HG02759 (cell line): ENCODE measurements around the gene KAZN.

ENCODE experiments used
- ATAC-seq: cut with Tn5 transposase; IDR thresholded peaks from one replicate; pipeline ENCODE4 v1.9.1; 2021; ENCODE audit warnings: mild to moderate bottlenecking, moderate library complexity; ENCODE audit not compliant: unreplicated experiment

The KAZN gene

DNA sequence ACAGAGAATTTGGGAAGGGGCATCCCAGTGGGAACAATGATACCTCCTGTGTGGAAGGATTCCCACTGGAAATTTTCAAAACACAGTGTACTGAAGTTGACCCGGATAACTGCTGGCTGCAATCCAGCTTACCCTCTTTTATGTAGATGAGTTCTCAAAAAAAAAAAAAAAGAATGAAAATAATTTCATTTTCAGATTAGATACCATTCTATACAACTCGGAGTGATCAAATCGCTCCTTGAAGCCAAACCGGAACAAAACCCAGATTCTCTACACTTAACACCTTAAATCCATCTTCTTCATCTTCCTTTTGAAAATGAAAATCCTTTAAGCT is 69.1 kb downstream of the KAZN start:
- no peak for ATAC-seq

DNA sequence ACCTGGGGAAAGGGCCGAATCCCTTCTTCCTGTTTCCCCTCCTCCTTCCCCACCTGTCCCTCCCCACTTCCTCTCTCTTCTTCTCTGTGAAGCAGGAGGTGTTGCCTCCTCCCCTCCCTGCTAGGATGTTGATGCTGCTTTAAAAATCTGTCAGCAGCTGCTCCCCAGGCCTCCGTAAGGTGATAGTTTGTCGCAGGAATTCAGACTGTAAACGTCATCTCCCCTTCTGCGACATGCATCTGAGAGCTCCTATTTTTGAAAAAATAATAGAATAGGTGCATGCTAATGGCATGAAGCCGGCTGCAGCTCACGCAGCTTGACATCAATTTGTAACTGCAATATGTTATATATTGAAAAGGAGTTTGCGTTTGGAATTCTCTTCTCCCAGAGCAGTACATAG is 70.1 kb downstream of the KAZN start:
- ATAC-seq: no peak

DNA sequence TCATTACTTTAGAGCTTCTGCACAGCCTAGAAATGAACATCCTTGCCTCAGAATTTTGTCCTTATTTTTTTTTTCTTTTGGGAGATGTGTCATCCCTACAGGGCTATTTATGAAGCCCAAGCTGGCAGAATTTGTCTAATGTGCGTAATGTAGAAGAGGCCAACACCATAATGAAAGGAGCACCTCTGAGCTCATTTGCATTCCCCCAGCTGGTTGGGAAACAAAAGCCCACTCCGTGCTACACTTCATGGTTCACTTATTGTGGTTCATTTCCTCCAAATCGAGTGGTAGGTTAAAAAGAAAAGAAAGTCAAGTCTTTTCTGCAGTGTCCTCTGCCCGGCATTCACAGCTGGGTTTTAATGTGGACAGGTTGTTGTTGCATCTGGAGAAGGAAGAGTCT is 73.5 kb downstream of the KAZN start:
- ATAC-seq: no peak

DNA sequence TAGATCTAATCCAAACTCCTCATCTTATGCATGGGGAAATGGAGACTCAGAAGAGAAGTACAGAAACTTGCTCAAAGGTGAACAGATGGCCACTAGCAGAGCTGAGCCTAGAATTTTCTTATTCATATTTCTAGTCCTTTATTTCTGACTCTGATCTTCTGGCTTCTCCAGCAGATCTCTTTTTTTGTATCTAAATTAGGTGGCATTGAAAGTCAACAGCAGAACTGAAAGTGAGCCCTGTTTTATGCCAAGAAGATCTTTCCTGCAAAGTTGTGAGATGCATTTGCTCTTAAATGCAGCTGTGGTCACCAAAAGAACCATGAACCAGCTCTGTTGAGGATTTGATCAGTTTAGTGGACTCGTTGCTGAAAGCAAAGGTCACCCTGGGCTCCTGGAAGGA is 75.5 kb downstream of the KAZN start:
- ATAC-seq: no peak

DNA sequence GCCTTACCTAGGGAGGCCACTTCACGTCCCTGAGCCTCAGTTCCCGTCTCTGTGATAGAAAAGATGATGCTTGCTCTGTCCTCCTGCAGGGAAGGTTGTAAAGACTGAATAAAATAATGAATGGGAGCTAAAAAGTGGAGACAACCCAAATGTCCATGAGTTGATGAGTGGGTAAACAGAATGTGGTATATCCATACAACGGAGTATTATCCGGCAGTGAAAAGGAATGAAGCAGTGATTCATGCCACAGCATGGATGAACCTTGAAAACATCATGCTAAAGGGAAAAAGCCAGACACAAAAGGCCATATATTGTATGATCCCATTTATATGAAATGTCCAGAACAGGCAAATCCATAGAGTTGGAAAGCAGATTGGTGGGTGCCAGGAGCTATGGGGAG is 77.9 kb downstream of the KAZN start:
- no peak for ATAC-seq

DNA sequence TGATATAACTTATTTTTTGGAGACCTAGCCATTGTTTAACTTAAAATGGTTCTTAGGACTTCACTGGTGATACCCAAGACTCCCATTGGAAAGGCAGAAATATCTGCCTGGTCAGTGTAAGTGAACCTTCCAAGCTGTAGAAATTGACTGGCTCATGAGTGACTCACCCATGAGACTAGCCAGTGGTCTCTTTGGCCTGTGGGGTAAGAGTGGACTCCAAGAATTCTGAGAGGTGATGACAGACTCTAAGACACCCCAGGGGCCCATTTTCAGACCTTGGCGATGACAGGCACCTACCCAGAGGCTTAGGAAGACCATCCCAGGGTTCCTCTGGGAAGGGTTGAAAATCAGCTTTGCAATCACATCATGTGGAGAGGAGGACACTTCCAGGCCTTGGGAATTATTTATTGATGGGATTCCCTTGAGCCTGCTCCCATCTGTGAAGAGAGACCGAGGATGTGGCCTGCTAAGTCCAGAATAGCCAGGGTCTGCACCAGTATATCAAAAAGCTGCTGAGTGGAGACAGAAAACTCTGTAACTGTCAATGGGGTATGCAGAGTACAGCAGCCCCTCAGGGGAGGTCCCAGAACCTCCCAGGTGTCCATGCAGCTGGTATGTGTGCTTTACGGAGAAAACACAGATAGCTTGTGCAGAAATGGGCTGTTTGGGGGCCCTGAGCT is 78.9 kb downstream of the KAZN start:
- ATAC-seq: no peak

DNA sequence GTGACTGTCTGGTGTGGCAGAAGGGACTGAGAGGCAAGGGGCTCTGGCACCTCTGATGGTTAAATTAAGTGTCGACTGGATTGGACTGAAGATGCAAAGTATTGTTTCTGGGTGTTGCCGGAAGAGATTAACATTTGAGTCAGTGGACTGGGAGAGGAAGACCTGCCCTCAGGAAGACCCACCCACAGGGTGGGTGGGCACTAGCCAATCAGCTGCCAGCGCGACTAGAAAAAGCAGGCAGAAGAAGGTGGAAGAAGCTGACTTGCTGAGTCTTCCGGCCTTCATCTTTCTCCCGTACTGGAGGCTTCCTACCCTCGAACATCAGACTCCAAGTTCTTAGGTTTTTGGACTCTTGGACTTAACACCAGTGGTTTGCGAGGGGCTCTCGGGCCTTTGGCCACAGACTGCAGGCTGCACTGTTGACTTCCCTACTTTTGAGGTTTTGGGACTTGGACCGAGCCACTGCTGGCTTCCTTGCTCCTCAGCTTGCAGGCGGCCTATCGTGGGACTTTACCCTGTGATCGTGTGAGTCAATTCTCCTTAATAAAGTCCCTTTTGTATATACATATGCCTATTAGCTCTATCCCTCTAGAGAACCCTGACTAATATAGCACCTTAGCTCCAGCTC is 79.6 kb downstream of the KAZN start:
- no peak for ATAC-seq

DNA sequence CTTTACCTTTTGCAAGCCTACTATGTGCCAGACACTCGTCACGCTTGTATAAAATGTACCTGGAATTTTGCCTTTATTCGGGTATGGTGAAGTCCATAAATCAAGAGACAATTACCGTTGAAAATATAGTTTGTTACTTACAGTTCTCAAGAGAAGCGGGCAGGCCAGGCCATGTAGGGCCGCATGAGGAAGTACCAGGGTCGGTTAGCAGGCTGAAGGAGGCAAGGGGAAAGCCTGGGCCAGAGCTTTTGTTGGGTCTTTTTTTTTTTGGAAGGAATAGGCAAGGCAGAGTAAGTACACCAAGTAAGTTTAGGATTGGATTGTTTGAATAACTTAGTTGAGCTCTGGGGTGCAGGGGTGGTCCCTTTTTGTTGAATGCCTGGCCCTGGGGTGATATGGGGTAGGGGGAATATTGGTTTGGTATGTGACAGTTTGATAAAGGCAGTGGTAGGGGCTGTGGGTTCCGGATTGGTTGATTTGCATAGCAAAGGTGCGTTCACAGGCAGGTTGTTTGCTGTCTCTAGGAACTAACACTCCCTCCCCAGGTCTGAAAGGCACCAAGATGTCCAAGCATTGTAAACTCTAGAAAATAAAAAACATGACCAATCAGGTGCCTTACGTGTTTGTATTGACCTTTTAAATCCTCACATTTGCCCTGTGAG is 80.7 kb downstream of the KAZN start:
- ATAC-seq: no peak

DNA sequence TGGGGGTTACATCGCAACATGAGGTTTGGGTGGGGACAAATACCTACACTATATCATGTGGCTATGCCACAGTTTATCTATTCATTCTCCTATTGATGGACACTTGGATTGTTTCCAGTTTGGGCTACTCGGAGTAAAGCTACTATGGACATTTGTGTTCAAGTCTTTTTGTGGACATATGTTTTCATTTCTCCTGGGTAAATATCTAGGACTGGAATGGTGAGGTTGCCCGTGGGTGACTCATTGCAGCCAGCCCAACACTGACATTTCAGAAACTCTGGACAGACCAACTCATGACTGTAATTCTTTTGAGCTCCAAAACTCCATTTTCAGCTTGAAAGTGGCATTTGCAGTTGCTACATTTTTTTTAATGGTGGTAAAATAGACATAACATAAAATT is 82.7 kb downstream of the KAZN start:
- ATAC-seq: no peak

DNA sequence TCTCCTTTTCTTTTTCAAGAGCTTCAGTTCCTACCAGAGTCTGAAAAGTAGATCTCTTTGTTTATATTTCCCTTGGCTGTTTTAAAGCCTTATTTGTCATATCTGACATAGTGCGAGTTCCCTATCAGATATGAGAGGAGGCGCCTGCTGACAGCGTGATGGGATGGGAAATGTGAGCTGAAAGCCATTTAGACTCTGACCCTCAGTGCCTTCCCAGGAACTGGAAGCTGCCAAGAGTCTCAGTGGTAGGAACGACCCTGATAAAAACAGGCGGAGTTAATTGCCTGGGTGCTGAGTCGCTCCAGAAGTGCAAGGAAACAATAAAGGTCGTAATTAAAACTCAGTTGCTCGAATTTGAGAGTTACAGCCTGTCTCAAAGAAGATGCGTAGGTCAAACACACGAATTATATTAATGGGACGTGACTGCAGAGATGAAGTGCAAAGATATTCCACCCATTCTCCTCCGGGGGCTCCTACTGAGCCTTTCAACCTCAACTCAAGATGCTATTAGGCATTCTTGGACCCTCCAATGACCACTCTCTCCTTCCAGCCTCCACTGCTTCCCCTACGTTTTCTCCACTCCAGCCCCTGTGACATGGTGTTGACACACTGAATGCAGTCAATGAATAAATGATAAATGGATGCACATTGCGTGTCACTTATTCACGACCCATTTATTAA is 84.6 kb downstream of the KAZN start:
- ATAC-seq: no peak

DNA sequence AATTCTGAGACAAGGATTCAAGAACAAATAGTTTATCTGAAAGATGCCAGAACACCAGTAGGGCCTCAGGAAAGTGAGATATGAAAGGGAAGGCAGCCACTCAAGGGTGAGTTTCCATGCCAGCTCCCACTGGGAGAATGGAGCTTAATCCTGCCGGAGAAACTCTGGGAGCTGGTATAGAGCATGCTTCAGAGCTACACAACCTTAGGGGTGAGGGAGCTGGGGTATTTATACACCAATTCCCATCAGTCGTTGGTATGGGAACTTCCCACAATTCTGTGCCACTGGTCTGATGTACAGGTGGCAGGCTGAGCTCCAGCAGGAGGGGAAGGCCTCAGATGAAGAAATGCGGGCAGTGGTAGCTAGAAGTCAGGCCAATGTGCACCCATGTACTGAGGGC is 86.6 kb downstream of the KAZN start:
- ATAC-seq: no peak

DNA sequence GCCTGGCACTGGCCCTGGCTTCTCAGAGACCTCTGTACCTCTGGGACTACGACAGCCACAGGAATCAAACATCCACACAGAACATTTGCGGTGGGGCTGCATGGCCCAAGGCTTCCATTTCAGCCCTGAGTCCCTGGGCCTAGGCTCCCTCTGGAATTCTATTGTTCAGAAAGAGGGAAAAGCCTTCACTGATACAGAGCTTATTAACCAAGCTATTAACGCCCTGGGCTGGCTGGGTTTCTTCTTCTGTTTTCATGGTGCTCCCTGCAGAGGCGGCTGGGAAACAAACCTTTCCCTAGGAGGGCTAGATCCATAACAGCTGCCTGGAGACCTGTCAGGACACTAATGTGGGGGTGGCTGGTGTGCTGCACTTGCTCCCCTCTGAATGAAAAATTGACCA is 88.2 kb downstream of the KAZN start:
- ATAC-seq: no peak

DNA sequence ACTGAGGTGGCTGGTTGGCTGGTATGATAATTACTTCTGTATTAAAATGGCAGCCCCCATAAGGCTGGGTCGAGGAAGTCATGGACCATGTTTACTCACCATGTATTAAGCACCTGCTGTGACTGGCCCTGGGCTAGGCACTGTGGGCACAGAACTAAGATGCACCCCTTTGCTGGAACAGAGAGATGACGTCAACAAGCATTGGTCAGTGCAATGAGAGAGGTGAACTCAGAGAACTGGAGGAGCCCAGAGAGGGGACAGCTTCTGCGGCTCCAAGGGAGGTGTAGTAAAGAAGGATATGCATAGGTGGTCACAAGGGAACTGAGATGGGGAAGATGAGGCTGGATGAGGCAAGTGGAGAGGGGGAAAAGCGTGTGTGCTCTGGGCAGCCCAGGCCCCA is 88.7 kb downstream of the KAZN start:
- no peak for ATAC-seq

DNA sequence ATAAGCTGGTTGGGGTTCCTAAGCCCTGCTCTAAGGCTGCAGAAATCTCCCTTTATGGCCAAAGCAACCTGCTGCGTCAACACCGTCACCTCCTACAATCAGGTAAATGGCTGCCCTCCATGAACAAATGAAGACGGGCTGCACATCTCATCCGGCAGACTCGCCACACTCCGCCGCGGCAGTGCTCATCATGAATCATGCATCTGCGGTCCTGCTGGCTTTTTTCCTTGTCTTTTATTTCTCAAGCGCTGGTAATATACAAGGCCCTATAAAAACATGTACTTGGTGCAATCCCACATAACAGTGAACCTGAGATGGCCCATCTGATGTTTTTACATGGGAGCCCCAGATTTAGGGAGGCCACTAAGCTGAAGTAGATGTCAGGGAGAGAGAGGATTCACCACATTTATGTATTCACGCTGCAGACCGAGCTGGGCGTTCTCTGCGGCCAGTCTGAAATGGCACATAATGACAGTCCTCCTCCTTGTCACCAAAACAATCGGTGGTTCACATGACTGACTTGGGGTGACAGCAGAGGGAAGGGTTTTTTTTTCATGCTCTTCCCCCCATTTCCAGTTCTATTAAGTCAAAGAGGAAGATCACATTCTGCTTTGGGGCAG is 91.6 kb downstream of the KAZN start:
- no peak for ATAC-seq

DNA sequence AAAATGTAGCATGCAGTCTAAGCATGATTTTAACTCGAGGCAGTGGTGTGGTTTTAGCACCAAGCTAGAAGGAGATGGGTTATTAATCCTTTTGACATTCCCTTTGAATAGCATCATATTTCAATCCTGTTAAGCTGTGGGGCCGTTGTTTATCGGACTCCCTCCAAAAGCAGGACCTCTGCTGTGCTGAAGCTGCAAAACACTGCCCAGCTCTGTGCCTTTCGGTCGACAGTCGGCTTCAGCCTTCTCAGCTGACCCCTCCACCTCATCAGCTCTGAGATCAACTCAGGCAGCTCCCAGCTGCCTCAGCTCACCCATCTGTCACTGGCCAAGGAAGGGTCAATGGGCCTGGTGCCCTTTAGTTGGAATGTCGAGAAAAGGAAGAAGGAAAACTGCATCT is 95.5 kb downstream of the KAZN start:
- ATAC-seq: no peak

DNA sequence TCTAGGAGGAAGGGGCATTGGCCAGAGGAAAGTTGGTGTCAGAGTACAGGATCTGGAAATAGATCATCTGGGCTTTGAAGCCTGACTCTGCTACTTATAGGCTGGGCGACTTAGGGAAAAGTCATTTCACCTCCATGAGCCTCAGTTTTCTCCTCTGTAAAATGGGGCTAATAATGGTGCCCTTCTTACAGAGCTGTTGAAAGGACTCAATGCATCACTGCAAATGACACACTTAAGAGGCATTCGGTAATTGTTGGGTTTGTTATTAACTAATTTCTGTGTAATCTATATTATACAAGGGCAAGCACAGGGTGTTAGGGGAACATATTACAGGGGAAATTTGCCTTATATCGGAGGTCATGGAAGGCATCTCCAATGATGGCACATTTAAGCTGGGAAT is 96.1 kb downstream of the KAZN start:
- ATAC-seq: no peak

DNA sequence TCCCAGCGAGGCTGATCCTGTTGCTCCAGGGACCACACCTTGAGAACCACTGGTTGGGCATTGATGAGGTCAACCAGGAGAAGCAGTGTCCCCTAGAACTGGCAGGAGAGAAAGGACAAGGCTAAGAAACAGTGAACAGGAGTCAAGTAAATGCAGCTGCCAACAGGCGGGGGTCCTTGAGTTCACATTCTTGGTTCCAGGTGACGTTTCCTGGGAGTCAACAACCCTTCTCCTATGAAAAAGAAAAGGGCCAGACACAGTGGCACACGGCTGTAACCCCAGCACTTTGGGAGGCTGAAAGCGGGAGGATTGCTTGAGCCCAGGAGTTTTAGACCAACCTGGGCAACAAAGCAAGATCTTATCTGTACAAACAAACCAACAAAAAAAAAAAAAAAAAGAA is 98.3 kb downstream of the KAZN start:
- no peak for ATAC-seq

DNA sequence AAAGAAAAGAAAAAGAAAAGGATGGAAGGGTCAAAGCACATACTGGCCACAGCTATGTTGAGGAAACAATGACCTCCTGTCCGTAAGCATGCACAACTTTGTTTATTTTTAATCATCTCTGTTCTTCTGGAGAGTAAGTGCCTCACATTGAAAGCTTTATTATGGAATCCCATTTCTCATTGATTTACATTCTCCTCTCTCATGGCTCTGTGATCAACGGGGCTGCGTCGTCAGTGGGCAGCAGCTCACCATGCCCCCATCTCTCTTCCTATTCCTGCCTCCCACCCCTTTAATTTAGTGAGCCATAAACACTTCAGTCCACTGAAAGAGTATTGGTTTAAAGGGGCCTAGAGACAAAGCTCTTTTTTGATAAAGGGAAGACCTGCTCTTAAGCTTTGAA is 98.9 kb downstream of the KAZN start:
- ATAC-seq: no peak

DNA sequence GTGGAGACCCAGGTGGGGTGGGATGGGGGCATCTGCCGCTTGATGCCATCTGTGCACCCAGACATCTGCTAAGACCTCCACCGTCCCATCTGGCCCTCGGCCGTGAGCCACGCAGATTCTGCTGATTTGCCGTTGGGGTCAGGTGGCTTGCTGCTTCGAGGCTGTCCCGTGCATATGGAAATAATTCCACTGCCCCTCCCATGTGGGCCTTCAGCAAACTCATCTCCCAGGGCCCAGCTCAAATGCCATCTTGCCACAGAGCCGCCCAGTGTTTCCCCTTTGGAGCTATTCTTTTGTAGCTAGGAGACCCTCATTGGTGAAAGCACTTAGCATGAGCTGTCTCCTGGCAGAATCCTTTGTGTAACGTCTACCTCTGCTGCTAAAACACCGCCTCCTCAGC is 99.8 kb downstream of the KAZN start:
- ATAC-seq: no peak

DNA sequence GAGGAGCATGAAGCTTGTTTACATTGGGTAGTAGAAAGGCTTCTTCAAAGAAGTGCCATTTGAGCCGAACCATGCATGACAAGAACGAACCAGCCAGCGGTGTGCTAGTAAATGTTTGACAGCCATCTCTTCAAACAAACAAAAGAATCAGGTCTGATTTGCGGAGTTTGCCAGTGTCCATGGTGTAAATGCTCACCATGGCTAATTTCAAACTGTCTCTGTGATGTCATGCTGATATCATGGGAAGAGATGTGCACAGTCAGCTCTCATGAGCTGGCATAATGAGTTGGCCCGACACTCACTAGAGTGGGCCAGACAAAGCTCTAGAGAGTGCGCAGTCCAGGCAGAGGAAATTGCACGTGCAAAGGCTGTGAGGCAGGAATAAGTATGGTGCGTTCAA is 101.1 kb downstream of the KAZN start:
- no peak for ATAC-seq

DNA sequence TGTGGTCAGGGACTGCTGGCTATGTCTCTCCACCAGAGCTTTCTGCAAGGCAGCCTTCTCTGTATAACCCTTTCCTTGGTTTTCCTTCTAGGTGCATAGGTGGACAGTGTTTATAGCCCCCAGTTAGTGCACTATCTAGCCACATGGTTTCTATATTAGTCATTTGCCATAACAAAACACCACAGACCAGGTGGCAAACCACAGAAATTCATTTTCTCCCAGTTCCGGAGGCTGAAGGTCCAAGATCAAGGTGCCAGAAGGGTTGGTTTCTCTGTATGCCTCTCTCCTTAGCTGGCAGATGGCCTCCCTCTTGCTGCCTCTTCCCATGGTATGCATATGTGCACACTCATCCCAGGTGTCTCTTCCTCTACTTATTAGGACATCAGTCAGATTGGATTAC is 106.4 kb downstream of the KAZN start:
- no peak for ATAC-seq

DNA sequence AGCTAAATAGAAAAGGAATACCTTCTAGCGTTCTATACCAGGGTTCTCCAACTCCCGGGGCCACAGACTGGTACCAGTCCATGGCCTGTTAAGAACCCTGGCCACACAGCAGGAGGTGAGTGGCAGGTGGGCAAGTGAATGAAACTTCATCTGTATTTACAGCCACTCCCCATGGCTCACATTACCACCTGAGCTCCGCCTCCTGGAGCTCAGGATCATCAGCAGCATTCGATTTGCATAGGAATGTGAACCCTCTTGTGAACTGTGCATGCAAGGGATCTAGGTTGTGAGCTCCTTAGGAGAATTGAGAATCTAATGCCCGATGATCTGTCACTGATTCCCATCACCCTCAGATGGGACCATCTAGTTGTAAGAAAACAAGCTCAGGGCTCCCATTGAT is 107.3 kb downstream of the KAZN start:
- ATAC-seq: no peak
